GM21737 (cell line): ENCODE data around the gene TMEM63C.
"Not testable (repeated sequence)": the region's sequence is repeated elsewhere in the genome, so short reads cannot be mapped to it uniquely, and the experiment has no call there.

ENCODE experiments used
- ATAC-seq: cut with Tn5 transposase; IDR thresholded peaks from one replicate; pipeline ENCODE4 v1.9.1; 2021; ENCODE audit warnings: mild to moderate bottlenecking, moderate library complexity; ENCODE audit not compliant: unreplicated experiment

TMEM63C gene

DNA sequence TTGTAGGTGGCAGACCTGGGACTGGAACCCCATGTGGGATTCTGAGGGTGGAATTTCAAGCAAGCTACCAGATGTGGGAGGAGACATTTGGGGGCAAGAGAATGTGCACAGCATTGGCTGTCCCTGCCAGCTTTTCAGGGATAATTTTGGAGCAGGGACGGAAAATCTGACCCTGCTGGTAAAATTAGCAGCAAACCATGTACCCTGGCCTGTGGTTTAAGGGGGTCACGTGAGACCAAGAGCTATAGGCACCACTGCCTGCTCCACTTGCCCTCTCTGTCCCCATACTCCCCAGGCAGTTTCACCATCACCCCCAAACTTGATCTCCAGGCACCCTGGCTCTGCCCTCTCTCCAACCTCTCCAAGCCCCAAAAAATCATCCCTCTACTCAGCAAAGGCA, 26.5 kb upstream of the TMEM63C start:
- ATAC-seq: no peak

DNA sequence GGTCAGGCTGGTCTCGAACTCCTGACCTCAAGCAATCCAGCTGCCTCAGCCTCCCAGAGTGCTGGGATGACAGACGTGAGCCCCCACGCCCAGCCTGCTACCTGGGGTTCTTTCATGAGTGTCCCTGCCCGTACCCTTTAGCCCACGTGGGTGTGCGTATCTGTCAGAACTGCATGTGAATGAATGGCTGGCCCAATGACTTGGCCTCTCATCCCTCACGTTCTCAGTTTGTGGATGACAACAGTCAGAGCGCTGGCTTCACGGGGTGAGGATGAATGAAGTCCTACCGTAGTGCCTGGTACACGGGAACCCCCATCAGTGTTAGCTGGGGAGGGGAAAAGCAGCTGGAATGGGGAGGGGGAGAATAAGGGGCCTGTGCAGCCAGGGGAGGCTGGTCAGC, 23.9 kb upstream of the TMEM63C start:
- no peak for ATAC-seq

DNA sequence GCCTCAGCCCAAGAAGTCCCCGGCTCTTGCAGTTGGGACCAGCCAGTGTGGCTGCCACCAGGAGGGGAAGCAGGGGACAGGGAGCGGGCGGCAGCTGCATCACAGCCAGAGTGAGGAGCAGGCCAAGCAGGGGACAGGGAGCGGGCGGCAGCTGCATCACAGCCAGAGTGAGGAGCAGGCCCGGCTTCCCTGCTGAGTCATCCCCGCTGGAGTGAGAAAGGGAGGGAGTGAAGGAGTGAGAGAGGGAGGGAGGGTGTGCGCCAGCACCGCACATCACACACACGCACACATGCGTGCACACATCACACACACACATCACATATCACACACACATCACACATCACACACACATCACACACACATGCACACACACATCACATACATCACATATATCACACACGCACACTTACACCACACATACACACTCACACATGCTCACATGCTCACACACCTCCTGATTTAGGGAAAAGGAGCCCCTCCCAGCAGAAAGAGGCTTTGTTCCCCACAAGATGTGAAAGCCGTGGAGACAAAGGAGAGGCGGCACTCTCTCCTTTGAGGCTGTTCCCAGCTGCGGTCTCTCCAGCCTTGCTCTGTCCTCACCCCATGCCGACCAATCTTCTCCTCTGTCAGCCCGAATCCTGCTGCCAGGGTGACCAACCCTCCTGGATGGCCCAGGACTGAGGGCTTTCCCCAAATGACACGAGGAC, 23.3 kb upstream of the TMEM63C start:
- no peak for ATAC-seq

DNA sequence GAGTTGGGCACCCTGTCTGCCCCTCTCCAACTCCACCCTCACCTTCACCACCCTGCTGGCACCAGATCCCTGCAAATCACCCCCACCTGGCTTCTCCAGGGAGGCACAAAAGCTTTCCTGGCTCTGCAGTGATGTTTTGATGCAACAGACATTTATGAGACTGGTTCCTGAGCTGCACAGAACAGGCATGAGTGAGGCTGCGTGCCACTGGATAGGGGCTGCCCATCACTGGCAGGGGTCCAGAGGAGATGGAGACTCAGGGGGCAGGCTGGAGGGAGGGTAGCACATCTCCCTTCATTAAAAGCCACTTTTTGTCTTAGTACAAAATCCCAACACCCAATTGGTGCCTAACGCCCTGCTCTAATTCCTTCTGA, 22.7 kb upstream of the TMEM63C start:
- no peak for ATAC-seq

DNA sequence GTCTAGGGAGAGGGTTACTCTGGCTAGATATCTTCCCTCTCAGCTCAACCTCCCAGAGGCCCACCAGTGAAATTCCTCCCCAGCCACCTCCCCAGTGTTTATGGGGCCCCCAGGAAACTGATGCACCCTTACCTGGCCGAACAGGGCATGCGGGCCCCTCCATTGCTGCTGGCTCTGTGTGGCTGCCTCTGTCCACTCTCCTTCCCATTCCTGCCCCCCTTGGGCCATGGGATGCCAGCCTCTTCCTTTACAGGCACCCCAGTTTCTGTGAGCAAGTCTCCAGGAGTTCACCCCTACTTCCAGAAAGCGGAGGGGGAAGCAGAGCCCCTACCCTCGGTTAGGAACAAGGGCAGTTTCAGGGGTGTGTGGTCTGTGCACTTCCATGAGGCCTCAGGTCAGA, 20.6 kb upstream of the TMEM63C start:
- no peak for ATAC-seq

DNA sequence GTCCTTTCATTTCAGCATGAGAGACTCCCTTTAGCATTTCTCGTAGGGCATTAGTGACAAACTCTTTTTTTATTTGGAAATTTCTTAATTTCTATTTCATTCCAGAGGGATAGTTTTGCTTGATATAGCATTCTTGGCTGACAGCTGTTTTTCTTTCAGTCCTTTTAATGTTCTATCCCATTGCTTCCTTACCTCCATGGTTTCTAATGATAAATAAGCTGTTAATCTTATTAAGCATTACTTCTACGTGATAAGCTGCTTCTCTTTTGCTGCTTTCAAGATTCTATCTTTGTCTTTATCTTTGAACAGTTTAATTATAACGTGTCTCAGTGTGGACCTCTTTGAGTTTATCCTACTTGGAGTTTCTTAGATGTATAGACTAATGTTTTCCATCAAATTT, 11.6 kb upstream of the TMEM63C start:
- ATAC-seq: no peak

DNA sequence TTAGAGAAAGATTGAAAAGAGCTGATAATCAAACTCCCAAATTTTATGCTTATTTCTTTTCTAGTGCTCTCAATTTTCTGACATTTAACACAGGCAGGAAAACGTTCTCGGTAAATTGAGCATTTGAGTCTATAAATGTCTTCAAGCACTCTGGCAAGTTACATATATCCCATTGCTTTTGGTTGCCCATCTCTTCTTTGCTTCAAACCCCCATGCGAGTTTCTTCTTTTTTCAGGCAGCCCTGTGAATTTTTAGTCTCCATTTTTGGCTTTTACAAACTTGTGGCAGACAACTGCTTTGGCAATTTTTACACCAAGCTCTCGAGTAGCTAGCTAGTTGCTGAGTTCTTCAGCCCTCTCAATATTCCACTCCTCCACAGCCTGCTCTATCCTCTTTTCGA, 8.7 kb upstream of the TMEM63C start:
- ATAC-seq: no peak

DNA sequence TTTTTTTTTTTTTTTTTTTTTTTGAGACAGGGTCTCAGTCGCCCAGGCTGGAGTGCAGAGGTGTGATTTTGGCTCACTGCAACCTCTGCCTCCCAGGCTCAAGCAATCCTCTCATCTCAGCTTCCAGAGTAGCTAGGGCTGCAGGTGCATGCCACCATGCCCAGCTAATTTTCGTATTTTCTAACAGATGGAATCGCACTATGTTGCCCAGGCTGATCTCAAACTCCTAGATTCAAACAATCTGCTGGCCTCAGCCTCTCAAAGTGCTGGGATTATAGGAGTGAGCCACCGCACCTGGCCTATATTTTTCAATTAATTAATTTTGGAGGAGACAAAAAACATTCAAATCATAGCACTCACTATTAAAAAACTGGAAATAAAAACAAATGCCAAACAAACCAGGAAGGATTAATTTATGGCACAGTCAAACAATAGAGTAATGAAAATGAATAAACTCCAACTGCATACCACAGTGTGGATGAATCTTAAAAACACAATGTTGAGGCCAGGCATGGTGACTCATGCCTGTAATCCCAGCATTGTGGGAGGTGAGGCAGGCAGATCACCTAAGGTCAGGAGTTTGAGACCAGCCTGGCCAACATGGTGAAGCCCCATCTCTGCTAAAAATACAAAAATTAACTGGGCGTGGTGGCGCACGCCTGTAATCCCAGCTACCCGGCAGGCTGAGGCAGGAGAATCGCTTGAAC, 7.5 kb upstream of the TMEM63C start:
- ATAC-seq: not testable (repeated sequence)

DNA sequence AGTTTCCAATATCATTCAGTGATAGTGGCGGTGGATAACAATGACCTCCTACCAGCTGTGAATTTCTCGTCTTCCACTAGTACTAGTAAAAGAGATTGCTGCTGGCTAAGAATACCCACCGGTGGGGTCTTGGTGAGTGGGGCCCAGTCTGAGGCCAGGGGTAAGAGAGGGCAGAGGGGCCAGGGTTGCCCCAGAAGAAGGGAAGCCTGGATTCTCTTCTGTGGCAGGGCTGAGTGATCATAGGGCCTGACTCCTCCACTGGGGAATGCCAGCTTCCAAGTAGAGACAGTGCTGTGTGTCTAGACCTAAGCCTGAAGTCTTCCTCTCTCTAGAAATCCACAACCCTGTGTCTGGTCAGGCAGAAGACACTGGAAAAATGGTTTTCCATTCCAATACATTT, 5.8 kb upstream of the TMEM63C start:
- no peak for ATAC-seq

DNA sequence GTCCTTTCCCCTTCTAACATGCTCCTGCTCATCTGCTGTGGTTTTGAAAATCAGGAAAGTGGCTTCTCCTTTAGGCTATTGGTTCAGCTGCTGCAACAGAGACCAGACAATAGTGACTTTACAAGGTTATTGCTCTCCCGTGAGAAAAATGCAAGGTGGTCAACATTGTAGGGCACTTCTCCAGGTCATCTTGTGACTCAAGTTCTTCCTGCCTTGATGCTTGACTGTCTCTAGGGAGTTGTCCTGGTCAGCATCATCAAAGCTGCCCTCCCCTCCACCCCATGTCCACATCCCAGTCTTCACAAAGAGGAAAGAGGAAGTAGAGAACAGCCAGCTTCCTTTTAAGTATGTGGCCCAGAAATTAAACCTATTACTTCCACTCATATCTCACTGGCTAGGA, 3.9 kb upstream of the TMEM63C start:
- no peak for ATAC-seq

DNA sequence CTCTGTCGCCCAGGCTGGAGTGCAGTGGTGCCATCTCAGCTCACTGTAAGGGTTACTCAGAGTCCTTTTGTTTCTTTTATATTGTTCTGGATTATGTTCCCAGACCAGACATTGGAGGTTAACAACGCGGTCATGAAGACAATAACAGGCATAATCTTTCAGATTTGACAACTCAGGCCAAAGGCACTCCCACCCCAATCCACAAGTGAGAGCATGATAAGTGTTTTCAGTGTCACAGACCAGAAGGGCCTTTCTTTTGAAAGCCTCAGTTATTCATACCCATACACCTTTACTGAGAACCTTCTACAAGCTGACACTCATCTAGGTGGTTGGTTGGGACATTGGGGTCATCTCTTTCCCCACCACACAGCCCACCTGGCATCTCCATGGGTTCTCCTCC, 2.9 kb upstream of the TMEM63C start:
- ATAC-seq: no peak

DNA sequence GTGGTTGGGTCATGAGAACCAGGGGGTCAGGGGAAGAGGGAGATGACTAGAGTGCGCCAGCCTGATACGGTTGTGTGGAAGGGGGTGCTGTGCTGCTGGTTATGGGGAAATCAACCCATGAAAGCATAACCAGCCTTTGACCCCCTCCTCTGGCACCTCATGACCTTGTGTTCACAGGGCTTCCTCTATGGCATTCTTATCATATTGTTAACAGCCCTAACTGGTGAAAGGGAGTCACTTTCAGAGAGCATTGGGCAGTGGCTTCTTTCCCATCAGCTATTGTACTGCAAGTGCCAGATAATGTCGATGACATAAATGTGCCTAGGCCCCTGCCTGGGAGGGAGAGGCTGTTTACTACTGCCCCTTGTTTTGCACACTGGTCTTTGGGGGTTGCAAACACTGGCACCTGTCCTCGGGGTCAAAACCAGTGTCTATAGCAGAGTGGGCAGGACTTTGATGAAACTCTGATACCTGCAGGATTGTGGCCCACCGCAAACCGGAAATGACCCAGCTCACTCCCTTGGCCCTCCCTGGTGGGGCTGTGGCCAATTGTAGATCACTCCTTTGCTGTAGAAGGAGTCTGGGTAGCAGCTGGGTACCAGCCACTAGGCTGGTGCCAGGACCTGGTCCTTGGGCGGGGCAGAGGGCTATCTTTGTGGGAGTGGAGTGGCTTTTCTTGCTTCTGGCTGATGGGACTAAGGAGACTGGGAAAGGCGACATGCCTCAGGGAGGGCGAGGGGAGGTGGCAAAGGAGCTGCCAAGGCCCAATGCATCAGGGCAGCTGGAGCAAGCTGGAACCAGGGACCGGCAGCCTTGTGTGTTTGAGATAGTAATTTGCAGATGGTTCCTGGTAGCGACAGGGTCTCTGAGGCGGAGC, 634 bp upstream of the TMEM63C start:
- ATAC-seq: no peak

DNA sequence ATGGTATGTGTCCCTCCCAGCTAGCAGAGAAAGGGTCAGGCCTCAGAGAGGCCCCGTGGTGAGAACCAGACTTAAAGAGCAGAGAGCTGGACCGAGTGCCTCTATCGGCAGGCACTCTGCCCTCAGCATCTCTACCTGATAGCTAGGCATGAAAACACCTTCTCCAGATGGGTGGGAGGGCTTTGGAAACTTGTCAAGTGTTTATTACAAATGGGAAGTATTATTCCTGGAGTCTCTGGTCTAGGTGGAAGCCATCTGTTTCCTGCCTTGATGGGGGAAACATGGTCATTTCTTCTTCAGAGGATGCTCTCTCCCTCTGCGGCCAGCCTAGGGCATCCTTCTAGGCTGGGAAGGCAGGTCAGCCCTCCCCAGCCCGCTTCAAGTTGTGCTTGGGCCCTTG, 2.3 kb downstream of the TMEM63C start:
- ATAC-seq: no peak

DNA sequence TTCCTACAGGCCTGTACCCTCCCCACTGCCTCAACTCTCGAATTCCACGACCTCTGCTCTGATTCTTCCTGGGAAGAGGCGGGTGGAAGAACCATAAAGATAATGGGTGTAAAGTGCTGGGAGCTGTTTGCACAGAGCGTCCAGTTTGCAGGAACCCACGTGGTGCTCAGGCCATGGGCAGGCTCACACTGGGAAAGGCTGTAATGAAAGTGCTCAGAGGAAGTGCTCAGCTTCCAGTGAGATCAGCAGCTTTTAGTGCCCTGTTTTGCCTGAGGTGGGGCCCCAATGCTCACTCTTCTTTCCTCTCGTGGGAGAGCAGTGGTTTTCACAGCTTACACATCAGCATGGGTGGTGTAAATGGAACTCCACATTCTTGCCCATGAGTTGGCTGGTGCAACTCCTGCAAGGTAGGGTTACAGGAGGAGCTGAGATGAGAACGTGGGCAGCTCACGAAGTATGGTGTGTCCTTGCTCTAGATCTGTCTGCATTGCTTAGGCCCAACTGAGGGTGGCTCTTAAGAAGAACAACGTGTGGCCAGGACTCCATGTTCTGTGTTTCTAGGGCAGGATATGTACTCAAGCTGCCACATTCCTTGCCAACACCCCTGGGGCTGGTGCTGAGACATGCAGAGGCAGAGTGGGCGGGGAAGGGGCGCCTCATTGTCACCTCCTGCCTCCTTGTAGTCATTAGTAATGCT, 2.9 kb downstream of the TMEM63C start:
- ATAC-seq: no peak

DNA sequence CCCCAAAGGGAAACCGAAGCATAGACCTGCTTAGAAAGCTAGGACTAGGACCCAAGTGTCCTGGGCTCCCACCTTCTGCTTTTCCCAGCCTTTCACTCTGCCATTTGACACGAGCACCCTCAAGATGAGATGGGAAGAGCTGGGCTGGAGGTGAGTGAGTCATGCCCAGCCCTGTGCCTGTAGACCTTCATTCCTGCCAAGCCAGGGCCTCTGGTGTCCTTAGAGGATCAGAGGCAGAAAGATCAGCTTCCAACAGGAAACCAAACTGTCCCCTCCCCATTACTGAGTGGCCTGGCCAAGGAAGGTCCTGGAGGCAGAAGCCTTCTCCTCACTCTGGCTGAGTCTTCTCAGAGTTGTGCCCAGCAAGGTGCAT, 3.5 kb downstream of the TMEM63C start:
- no peak for ATAC-seq

DNA sequence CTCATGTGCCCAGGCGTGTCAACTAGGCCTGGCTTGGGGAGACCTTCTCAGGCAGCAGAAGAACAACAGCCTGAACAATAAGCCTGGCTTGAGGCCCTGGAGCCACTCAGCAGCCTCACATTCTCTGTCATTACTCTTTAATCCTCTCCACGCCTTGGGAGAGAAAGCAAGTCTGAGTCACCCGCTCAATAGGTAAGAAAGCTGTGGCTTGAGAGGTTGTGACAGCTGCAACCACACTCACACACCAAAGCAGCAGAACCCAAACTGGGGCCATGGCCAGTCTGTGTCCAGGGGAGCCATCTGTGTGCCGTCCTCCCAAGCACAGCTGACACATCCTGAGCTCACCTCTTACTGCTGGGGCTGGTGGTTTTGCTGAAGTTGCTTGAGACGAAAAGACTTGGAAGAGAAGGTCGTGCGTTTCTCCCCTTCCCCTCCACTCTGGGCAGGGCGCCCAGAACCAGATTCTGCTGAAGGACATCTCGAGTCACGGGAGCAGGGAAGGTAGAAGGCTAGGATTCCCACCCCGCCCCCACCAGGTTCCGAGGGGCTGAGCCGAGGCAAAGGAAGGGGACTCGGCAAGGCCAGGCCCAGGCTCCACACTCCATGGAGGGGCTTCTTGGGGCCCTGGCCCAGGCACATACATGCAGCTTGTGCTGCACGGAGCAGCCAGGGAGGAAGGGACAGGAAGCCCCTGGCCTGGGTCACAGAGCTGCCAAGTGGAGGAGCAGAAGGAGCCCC, 5.5 kb downstream of the TMEM63C start:
- ATAC-seq: no peak

DNA sequence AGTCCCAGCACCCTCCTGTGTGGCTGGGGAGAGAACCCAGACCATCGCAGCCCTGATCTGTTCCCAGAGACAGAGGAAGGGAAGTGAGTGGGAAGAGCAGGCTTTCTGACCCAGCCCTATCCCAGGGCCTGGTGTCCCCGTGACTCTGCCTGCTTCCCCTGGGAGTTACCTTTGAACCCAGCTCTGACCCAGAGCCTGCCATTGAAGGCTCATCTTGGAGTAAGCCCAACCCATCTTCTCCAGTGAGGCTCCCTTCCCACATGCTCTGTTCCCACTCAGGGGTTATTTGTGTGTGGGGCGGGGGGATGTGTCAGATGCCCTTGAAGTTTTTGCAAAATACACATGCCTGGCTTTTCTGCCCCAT, 6.0 kb downstream of the TMEM63C start:
- ATAC-seq: no peak

DNA sequence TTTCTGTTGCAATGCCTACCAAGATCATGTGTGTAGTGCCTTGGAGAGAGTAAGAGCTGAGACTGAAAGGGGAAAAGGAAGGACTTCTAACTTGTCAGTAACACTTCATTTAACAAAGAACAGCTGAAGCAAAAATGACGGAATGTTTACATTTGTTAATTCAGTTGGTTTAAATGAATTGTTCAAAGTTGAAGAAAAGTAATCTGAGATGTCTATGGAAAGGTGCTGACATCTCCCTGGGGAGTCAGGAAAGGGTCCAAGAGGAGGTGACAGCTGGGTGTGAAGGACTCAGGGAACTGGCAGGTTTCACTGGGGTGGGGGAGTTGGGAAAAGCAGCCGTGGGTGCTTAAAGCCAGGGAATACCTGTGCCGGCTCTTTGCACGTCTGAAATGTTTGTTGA, 7.9 kb downstream of the TMEM63C start:
- no peak for ATAC-seq

DNA sequence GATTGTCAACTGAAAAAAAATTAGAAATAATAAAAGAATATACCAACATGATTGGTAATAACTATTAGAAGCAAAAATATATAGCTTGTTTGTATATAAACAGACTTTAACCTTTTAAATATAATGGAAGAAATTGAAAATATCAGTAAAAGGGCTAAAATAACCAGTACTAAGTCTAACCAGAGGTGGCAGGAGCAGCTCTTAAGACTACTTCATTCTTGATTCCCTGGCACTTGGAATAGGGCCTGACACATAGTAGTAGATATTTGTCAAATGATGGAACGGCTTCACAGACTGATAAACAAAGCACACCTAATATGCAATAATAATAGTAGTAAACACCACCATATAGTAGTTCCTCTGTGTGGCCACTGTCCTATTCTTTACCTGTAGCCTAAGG, 9.4 kb downstream of the TMEM63C start:
- ATAC-seq: no peak

DNA sequence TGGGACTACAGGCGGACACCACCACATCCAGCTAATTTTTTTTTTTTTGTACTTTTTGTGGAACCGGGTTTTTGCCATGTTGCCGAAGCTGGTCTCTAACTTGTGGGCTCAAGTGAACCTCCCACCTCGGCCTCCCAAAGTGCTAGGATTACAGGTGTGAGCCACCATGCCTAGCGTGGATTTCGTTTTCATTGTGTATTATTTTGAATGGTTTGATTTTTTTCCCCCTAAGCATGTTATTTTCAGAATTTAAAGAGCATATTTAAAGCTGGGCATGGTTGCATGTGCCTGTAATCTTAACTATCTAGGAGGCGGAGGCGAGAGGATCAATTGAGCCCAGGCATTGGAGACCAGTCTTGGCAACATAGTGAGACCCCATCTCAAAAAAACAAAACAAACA, 13.1 kb downstream of the TMEM63C start:
- ATAC-seq: no peak

DNA sequence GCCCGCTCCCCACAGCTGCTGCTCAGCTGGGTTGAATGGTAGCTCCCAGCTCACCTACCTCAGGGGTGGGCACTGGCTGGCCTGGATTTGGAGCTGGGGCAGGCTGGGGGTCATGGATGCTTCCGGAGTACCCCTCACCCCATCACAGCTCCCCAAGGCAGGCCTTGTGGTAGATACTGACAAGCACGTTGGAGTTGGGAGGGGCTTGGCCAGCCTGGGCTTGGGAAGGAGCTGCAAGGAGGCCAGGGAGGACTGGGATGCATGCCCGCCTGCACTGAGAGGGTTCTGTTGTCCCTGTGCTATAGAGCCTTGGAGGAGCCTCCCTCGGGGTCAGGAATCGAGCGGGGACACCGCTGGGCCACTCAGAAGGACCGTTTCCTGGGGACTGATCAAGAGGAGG, 14.2 kb downstream of the TMEM63C start:
- no peak for ATAC-seq
